GM20000 (cell line): ENCODE data around the gene LY6G5B.
A peak's percentile ranks its signal among the peaks of the same experiment; 100 is the strongest.

Experiments used
- DNase-seq: peaks from one replicate; pipeline ENCODE4 v3.0.0; 2012; ENCODE audit warnings: low spot score
- TF ChIP-seq, protein P1 (sequence below): IDR thresholded peaks from 2 replicates; pipeline ENCODE4 v1.5.1; 2012; ENCODE audit warnings: mild to moderate bottlenecking, control low read depth; ENCODE audit errors: extremely low read depth, missing control alignments

LY6G5B gene

DNA sequence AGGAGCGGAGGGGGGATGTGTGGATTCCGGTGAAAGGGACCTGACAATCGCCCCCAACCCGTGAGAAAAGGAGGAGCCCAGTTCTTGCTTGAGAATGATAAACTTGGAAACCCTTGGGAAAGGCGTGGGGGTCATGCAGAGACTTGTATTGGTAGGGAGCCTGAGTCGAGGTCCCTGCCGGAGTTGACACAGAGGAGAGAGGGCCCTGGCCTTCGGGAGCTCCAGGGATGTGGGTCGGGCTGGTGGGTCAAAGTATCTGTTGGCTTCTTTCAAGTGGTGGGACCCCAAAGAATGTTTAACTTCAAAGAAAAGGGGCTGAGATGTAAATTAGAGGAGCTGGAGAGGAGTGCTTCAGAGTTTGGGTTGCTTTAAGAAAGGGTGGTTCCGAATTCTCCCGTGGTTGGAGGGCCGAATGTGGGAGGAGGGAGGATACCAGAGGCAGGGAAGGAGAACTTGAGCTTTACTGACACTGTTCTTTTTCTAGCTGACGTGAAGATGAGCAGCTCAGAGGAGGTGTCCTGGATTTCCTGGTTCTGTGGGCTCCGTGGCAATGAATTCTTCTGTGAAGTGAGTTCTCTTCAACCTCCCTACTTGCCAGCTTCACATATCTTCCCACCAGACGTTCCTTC, 3.3 kb upstream of the LY6G5B start:
- TF ChIP-seq, protein P1, sequence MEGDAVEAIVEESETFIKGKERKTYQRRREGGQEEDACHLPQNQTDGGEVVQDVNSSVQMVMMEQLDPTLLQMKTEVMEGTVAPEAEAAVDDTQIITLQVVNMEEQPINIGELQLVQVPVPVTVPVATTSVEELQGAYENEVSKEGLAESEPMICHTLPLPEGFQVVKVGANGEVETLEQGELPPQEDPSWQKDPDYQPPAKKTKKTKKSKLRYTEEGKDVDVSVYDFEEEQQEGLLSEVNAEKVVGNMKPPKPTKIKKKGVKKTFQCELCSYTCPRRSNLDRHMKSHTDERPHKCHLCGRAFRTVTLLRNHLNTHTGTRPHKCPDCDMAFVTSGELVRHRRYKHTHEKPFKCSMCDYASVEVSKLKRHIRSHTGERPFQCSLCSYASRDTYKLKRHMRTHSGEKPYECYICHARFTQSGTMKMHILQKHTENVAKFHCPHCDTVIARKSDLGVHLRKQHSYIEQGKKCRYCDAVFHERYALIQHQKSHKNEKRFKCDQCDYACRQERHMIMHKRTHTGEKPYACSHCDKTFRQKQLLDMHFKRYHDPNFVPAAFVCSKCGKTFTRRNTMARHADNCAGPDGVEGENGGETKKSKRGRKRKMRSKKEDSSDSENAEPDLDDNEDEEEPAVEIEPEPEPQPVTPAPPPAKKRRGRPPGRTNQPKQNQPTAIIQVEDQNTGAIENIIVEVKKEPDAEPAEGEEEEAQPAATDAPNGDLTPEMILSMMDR: no peak

DNA sequence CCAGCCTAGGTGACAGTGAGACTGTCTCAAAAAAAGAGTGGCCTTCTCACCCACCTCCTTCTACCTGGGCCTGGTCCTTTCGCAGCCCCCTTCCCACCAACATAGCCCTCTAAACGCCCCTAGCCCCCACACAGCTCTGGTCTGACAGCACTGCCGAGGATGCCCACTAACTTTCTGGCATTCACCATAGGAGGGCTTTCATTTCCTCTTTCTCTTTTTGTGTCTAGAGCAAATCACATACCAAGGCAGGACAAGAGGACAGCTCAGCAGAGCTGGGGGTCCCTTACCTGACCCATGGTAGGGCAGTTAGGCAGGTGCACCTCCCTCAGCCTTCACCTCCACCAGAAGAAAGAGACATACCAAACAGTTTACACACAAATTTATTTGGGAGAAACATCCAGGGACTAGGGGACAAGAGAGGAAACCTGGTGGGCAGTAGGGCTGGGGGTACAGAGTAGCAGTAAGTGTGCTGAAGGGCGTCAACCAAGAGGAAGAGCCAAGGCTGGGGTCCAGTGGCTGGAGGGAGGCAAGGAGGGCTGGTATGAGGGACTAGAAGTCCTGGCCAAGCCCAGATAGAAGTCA, 6.6 kb downstream of the LY6G5B start:
- no peak for DNase-seq
- TF ChIP-seq, protein P1: no peak

More for the DNA sequence above, 3.3 kb upstream of the LY6G5B start:
- no peak for DNase-seq

DNA sequence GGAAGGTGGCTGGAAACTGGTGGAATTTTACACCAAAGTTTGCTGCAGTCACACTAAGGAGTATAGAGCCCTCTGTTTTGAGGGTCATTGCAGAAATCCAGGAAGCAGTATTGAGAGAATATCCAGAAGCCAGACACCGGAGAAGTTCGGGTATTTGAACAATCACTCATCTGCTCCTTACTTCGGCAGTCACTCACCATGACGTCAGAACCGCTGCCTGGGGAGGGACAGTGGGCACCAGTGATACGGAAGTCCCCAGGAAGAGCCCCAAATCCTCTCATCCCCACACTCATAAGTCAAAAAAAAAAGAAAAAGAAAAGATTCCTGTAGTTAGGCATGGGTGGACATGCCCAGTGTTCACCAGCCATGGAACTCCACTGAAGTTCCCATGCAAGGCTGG, 7.1 kb downstream of the LY6G5B start:
- DNase-seq: no peak
- TF ChIP-seq, protein P1: no peak

DNA sequence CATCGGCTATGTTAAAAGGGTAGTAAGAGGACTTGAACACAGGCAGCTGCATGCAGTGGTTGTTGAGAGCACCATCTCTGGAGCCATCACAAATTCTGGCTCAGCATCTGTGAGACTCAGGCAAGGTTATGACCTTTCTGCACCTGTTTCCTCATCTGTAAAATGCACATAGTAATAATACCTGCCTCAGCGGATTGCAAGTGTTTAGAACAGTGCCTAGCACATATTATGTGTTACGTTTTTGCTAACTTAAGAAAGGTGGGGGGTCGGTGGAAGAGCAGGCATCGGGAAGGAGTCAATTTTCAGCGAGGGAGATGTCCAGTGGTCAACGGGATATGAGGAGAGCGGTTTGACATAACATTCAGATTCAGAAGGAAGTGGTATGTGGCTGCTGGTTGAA, 8.2 kb downstream of the LY6G5B start:
- no peak for DNase-seq
- TF ChIP-seq, protein P1: no peak

DNA sequence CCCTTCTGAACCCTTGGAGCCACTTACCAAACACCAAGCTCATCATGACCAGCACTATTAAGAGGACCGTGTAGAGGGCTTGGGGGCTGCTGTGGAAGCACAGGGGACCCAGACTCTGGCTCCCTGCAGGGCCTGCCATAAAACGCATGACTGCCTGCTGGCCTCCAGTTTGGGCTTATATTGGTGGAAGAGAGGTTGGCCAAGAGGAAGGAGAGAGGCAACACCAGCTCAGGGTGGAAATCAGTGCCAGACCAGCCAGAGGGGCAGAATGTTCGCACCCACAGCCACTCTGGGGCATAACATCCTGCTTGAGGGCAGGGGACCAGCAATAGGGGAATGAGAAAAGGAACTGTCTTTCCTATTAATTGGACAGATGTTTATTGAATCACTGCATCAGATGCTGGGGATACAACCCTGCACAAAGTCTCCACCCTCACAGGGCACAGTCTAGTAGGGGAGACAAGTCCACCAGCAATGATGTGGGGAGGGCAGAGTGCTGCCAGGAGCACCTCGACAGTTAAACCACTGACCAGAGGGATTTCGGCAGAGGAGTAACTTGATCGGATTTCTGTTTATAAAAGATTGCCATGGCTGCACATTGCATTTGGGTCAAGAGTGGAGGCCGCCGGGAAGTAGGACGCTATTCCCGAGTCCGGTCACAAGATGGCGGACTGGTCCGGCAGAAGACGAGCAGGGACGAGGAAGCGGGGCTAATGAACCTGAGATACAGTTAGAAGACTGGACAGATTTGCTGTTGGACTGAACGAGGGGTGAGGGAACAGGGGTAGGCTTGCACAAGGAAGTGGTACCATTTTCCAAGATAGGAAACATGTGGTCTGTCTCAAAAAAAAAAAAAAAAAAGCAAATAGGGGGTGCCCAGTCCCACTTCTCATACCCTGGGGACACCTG, 10.7 kb downstream of the LY6G5B start, which contains the start of gene LY6G5C:
TSS of gene LY6G5C (minus strand) at position 842 of the 909 bp plus-strand sequence. CDS start at position 148, 694 bp downstream.
- TF ChIP-seq, protein P1: peak; percentile 90
- DNase-seq: peak; percentile 82

DNA sequence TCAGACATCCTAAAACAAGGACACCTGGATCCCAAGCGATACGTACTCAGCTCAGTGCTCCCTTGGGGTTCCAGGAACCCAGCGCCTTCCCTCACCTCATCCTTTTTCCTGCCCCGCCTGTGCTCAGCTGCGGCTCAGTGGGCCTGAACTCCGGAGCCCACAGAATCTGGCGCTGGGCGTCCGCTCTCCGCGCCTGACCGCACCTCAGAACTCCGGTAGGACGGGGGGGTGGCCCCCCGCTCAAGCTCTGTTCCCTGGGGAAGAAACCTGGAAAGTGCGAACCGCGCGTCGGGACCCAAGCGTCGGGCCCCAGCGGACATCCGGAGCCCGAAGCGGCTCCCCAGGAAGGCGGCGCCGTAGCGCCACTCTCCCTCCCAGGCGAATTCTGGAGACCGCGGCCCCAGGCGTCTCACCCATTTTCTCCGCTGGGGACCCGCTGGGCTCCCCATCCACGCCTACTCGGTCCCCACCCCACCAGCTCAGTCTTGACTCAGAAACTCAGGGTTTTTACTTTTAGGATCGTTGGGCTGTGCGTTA, 11.4 kb downstream of the LY6G5B start:
- TF ChIP-seq, protein P1: no peak
- DNase-seq: peak; percentile 66
